SK-N-MC (cell line): ENCODE results near the gene SRCIN1.

ENCODE experiments used
- DNase-seq: peaks from one replicate; pipeline ENCODE4 v3.0.0-alpha.2; 2011; ENCODE audit warnings: low read depth, low spot score
- H3K27ac ChIP-seq: fragments of 200-600 bp; sonication (generic); 2 replicates; pipeline ENCODE4 v1.5.1; 2016; ENCODE audit warnings: mixed run types
- H3K36me3 ChIP-seq: fragments of 200-600 bp; sonication (generic); 2 replicates; pipeline ENCODE4 v1.6.1; 2017; ENCODE audit warnings: antibody characterized with exemption, low read length, mixed read lengths; ENCODE audit not compliant: insufficient read depth
- H3K4me3 ChIP-seq: fragments of 200-600 bp; sonication (generic); 2 replicates; pipeline ENCODE4 v1.5.1; 2016
- H3K9ac ChIP-seq: fragments of 200-600 bp; sonication (generic); 2 replicates; pipeline ENCODE4 v1.8.0; 2017; ENCODE audit warnings: mixed run types, mixed read lengths; ENCODE audit not compliant: insufficient read length
- H3K9me3 ChIP-seq: fragments of 200-600 bp; sonication (generic); 2 replicates; pipeline ENCODE4 v1.6.1; 2017; ENCODE audit warnings: low read depth, mild to moderate bottlenecking, antibody characterized with exemption, low read length, moderate library complexity, mixed read lengths
- EZH2 ChIP-seq: fragments of 200-600 bp; sonication (generic); IDR thresholded peaks from one replicate; pipeline ENCODE4 v1.6.1; 2017; ENCODE audit warnings: antibody characterized with exemption
- FOXP2 ChIP-seq: optimal IDR thresholded peaks from 2 replicates; pipeline ENCODE3; 2011; ENCODE audit warnings: mild to moderate bottlenecking, moderate library complexity; ENCODE audit not compliant: insufficient read depth; ENCODE audit errors: extremely low read length, control extremely low read depth
- POLR2AphosphoS5 ChIP-seq: IDR thresholded peaks from 2 replicates; pipeline ENCODE4 v1.6.1; 2012; ENCODE audit warnings: mild to moderate bottlenecking, low read depth, low read length, borderline replicate concordance

Gene SRCIN1

GRCh38 chr17:38512473-38513058 lies 93.2 kb downstream of the SRCIN1 start:
- TF ChIP-seq POLR2AphosphoS5 (no peak), FOXP2 (no peak), EZH2 (no peak)
- Histone ChIP-seq H3K9me3 (no peaks in the 10 kb centered on the region), H3K9ac (no peak overlapping the region), H3K4me3 (no peak overlapping the region), H3K36me3 (no peaks in the 10 kb centered on the region), H3K27ac (no peak overlapping the region)
- DNase-seq: no peak

GRCh38 chr17:38511150-38512108 lies 94.3 kb downstream of the SRCIN1 start:
- no peak for DNase-seq
- H3K4me3 ChIP-seq: peak overlapping the region; percentile 58
- H3K9ac ChIP-seq: no peak overlapping the region
- no peaks in the 10 kb centered on the region for H3K36me3 ChIP-seq
- H3K9me3 ChIP-seq: no peaks in the 10 kb centered on the region
- H3K27ac ChIP-seq: no peak overlapping the region
- TF ChIP-seq FOXP2: no peak
- 0 out of 2 replicates have a peak, but pooled peaks have one; percentile 14 for TF ChIP-seq POLR2AphosphoS5

- TF ChIP-seq FOXP2: no peak
- no peak for TF ChIP-seq POLR2AphosphoS5
- no peak for TF ChIP-seq EZH2
- no peaks in the 10 kb centered on the region for H3K36me3 ChIP-seq
- peak overlapping the region; percentile 59 for H3K4me3 ChIP-seq
- no peak for DNase-seq
- H3K9ac ChIP-seq: no peak overlapping the region
- no peak overlapping the region for H3K27ac ChIP-seq
- H3K9me3 ChIP-seq: no peaks in the 10 kb centered on the region
These were observed 95.2 kb downstream of the SRCIN1 start for GRCh38 chr17:38510421-38511149.

- H3K9ac ChIP-seq: no peak overlapping the region
- H3K4me3 ChIP-seq: peak overlapping the region; percentile 59
- no peak for DNase-seq
- no peak overlapping the region for H3K27ac ChIP-seq
- no peaks in the 10 kb centered on the region for H3K36me3 ChIP-seq
- no peak for TF ChIP-seq FOXP2
- no peaks in the 10 kb centered on the region for H3K9me3 ChIP-seq
These were observed 95.9 kb downstream of the SRCIN1 start for GRCh38 chr17:38509772-38510420.

GRCh38 chr17:38508954-38509771 lies 96.6 kb downstream of the SRCIN1 start:
- Histone ChIP-seq H3K36me3 (no peaks in the 10 kb centered on the region; the same call in 1 of the 2 replicates), H3K27ac (no peak overlapping the region), H3K9me3 (no peaks in the 10 kb centered on the region), H3K4me3 (peak overlapping the region; percentile 59), H3K9ac (no peak overlapping the region)
- DNase-seq: peak; percentile 24
- TF ChIP-seq POLR2AphosphoS5 (peak; percentile 22; the same call in 1 of the 2 replicates), EZH2 (no peak)

- Histone ChIP-seq H3K9ac (no peak overlapping the region), H3K9me3 (no peaks in the 10 kb centered on the region), H3K27ac (no peak overlapping the region), H3K4me3 (no peak overlapping the region), H3K36me3 (no peaks in the 10 kb centered on the region; the same call in 1 of the 2 replicates)
- no peak for TF ChIP-seq POLR2AphosphoS5
- TF ChIP-seq FOXP2: no peak
- TF ChIP-seq EZH2: no peak
- no peak for DNase-seq
These were observed 97.2 kb downstream of the SRCIN1 start for GRCh38 chr17:38508570-38508950.

GRCh38 chr17:38507921-38508569 lies 97.7 kb downstream of the SRCIN1 start:
- no peak overlapping the region for H3K27ac ChIP-seq
- H3K9me3 ChIP-seq: no peaks in the 10 kb centered on the region
- no peak overlapping the region for H3K4me3 ChIP-seq
- no peaks in the 10 kb centered on the region; the same call in 1 of the 2 replicates for H3K36me3 ChIP-seq
- no peak overlapping the region for H3K9ac ChIP-seq
- DNase-seq: no peak
- TF ChIP-seq FOXP2: no peak
- no peak; the same call in 1 of the 2 replicates for TF ChIP-seq POLR2AphosphoS5
- TF ChIP-seq EZH2: no peak
